Omental fat pad (tissue), 4 donors: ENCODE data around the gene ZNF511. TPM values are rescaled to one million over a fixed set of nuclear protein-coding genes. Genes with fewer than 3 reads are reported as not detected.

ENCODE experiments used
- ATAC-seq: fragments of 150-250 bp; one replicate; pipeline ENCODE4 v1.9.1; 2016; ENCODE audit warnings: mild to moderate bottlenecking, moderate library complexity; ENCODE audit not compliant: low FRiP score
- DNase-seq: peaks from one replicate; pipeline ENCODE4 v3.0.0-alpha.2; 2019; ENCODE audit warnings: low spot score
- total RNA-seq, 4 donors: library from RNA; depleted of rRNA; stranded (reverse); fragments of >200 nt; gene quantifications; one replicate each; pipeline ENCODE4 v1.1.0, GENCODE V29; 2016
- TF ChIP-seq, protein P1 (sequence below), 3 donors: fragments of 450-650 bp; IDR thresholded peaks; one replicate each; pipeline ENCODE4 v1.5.1; 2016 to 2017; ENCODE audit warnings: antibody characterized with exemption in 3 of 3, mild to moderate bottlenecking in 3 of 3, moderate library complexity in 2 of 3

The ZNF511 gene
- total RNA-seq, 4 donors from 2014 or later, result 19.3 to 40.2 (median 23.3) TPM

- TF ChIP-seq, protein P1, sequence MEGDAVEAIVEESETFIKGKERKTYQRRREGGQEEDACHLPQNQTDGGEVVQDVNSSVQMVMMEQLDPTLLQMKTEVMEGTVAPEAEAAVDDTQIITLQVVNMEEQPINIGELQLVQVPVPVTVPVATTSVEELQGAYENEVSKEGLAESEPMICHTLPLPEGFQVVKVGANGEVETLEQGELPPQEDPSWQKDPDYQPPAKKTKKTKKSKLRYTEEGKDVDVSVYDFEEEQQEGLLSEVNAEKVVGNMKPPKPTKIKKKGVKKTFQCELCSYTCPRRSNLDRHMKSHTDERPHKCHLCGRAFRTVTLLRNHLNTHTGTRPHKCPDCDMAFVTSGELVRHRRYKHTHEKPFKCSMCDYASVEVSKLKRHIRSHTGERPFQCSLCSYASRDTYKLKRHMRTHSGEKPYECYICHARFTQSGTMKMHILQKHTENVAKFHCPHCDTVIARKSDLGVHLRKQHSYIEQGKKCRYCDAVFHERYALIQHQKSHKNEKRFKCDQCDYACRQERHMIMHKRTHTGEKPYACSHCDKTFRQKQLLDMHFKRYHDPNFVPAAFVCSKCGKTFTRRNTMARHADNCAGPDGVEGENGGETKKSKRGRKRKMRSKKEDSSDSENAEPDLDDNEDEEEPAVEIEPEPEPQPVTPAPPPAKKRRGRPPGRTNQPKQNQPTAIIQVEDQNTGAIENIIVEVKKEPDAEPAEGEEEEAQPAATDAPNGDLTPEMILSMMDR (IDR thresholded peaks at IDR 0.05), result no peak
- ATAC-seq (no peak), DNase-seq (no peak)
These were observed 41.7 kb downstream of the ZNF511 start for GRCh38 chr10:133350283-133350949.

DNA sequence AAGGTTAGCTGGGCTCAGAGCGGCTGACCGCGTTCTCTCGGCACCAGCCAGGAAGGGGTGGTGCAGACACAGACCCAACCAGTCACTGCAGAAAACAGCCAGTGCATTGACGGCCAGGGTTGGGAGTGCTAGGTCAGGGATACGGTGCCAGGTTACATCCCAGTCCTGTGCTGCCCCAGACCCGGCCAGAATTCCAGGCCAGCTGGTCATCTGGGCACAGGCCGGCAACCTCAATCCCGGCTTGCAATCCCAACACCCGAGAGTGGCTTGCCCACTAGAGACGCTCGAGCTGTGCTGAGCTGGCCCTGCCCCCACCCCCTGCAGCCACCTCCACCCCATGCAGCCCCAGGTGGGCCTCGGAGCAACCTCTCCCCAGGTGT lies 42.2 kb downstream of the ZNF511 start:
- DNase-seq (no peak), ATAC-seq (no peak)
- TF ChIP-seq, protein P1 (IDR thresholded peaks at IDR 0.05), result no peak

DNA sequence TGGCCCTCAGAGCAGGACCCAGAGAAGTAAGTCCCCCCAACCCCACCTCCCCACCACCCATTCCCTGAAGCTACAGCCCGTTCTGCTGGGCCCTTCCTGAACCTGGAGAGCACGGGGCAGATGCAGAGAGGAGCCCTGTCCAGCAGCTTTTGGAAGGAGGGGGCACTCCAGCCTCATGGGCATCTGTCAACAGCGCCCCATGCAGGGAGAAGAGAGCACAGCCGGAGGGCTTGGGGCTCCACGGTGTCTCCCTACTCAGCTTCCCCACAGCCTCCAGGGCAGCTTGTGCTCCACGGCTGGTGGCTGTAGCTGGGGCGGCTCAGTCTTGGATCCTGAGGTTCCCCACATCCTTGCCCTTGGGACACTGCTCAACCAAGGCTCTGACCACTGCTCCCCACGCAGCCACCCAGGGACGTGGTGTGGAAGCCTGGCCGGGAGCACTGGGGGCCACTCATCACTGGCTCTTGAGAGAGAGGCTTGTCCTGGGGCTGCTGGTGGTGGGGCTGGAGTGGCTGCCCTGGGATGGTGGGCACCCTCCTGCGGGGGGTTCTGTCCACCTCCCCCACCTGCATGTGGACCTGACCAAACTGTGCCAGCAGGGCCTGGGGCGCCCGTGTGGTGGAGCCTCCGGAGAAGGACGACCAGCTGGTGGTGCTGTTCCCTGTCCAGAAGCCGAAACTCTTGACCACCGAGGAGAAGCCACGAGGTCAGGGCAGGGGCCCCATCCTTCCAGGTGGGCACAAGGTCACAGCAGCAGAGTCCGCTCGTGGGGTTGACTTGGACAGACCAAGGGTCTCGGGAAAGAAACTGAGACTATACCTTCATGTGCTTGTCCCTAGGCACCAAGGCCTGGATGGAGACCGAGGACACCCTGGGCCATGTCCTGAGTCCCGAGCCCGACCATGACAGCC lies 42.9 kb downstream of the ZNF511 start:
- ATAC-seq, result no peak
- DNase-seq, result no peak
- TF ChIP-seq, protein P1 (IDR thresholded peaks at IDR 0.05), result no peak

DNA sequence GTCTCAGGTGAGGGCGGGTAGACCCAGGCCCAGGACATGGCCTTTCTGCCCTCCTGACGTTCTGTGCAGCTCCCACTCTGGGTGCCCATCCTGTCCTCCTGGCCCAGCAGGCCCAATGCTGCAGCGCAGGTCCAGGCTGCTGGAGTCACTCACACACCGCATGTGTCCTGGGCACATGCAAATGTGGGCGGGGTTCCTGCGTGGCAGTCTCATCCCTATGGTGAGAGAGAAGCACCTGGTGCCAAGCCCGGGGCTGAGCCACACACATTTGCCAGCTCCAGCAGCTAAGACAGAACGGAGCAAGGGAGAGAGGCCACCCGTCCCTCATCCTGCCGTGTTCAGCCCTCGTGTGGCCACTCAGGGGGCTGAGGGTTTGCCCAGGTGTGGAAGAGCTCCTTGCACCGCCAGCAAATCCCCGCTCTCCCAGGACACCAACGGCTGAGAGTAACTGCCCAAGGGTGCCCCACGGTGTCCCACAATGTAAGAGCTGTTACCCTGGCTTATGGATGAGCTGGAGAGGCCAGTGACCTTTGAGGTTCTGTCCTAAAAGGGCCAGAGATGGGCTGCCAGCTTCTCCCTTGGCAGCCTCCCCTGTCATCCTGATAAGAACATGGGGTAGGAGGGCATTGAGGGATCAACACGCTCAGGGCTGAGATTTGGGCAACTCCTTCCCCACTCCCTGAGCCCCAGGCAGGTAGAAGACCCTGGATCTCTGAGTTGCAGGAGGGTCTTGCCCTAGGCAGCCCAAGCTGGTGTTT lies 44.7 kb downstream of the ZNF511 start:
- ATAC-seq (no peak), DNase-seq (no peak)
- TF ChIP-seq, protein P1 (IDR thresholded peaks at IDR 0.05), result no peak

GRCh38 chr10:133353988-133354605 lies 45.4 kb downstream of the ZNF511 start:
- DNase-seq, result no peak
- TF ChIP-seq, protein P1 (IDR thresholded peaks at IDR 0.05), result no peak

DNA sequence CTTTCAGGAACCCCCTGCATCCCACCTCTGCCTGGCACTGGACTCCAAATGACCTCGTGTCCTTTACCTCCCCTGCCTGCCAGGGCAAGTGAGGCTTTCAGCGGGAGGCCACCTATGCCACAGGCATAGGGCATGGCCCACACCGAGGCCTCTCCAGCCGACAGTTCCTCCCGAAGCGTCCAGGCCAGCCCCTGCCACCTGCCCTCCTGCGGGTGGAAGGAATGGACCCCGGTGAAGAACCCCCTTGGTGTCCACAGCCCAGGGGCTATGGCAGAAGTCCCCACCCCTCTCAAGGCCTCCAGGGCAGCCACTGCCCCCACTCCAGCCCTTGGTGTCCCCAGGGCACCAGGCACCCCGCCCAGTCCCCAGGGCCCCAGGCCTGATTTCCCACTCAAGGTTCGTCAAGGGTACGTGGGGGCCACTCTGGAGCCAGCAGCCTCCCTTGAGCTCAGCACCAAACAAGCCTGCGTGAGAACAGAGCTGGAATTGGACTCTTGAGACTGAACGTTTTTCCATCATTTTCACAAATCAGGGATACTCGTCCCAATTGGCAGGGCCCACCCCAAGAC lies 46.0 kb downstream of the ZNF511 start:
- no peak for DNase-seq
- no peak for ATAC-seq
- TF ChIP-seq, protein P1 (IDR thresholded peaks at IDR 0.05), result no peak

More at GRCh38 chr10:133353988-133354605, 45.4 kb downstream of the ZNF511 start:
- ATAC-seq, result no peak
